T47D (cell line): Measurements from ENCODE around the gene SMAD6.

Experiments used
- DNase-seq, 2 experiments: peaks; one replicate each; pipeline versions ENCODE4 v3.0.0 to v3.0.0-alpha.2; 2011 to 2012; ENCODE audit warnings: low read depth in 1 of 2, low spot score in 1 of 2
- JUND ChIP-seq: IDR thresholded peaks from 2 replicates; pipeline ENCODE4 v1.6.1; 2012; ENCODE audit warnings: low read depth
- in situ Hi-C: cut with HindIII; loops from 2 replicates; pipeline ENCODE4 v1.10.0; 2016; ENCODE audit warnings: low sequenced_read_pairs, low pct_unique_long_range_greater_than_20kb

Gene SMAD6

GRCh38 chr15:66721020-66721419, 19.0 kb downstream of the SMAD6 start:
- in situ Hi-C loops = no loop called here
- TF ChIP-seq JUND = no peak

GRCh38 chr15:66721501-66721937, 19.5 kb downstream of the SMAD6 start:
- no peak for TF ChIP-seq JUND
- DNase-seq = no peak
- in situ Hi-C loops = no loop called here

More at GRCh38 chr15:66721020-66721419, 19.0 kb downstream of the SMAD6 start:
- DNase-seq = no peak

- DNase-seq = no peak
- no peak for TF ChIP-seq JUND
- in situ Hi-C loops = no loop called here
Measured at GRCh38 chr15:66721954-66722353, 19.9 kb downstream of the SMAD6 start.

- no peak for TF ChIP-seq JUND
- DNase-seq = no peak
- in situ Hi-C loops = no loop called here
Measured at GRCh38 chr15:66722757-66723540, 20.9 kb downstream of the SMAD6 start.

GRCh38 chr15:66723826-66724731, 22.0 kb downstream of the SMAD6 start:
- no peak for DNase-seq
- no peak for TF ChIP-seq JUND
- in situ Hi-C loops = no loop called here

GRCh38 chr15:66724732-66725463, 22.9 kb downstream of the SMAD6 start:
- no peak for DNase-seq
- no peak for TF ChIP-seq JUND
- in situ Hi-C loops = no loop called here

GRCh38 chr15:66725464-66725785, 23.4 kb downstream of the SMAD6 start:
- TF ChIP-seq JUND = no peak
- DNase-seq = no peak
- in situ Hi-C loops = no loop called here

- no peak for TF ChIP-seq JUND
- no peak for DNase-seq
- in situ Hi-C loops = no loop called here
Measured at GRCh38 chr15:66726386-66726785, 24.4 kb downstream of the SMAD6 start.

GRCh38 chr15:66729331-66729951, 27.4 kb downstream of the SMAD6 start:
- DNase-seq = no peak
- in situ Hi-C loops = no loop called here
- TF ChIP-seq JUND = no peak

GRCh38 chr15:66730168-66731021, 28.4 kb downstream of the SMAD6 start:
- DNase-seq = no peak
- no peak for TF ChIP-seq JUND
- in situ Hi-C loops = no loop called here

GRCh38 chr15:66733976-66734375, 31.9 kb downstream of the SMAD6 start:
- in situ Hi-C loops = no loop called here
- no peak for TF ChIP-seq JUND
- no peak for DNase-seq
